Islet of Langerhans (tissue), 1 donor: ENCODE results near the gene RDX.
"Not testable (repeated sequence)": the region's sequence is repeated elsewhere in the genome, so short reads cannot be mapped to it uniquely, and the experiment has no call there.

Source experiments
- FAIRE-seq: peaks from one replicate; lab custom pipeline; 2011; peaks lifted over from hg19 to GRCh38; lab: Jason Lieb, UNC

RDX gene

GRCh38 chr11:110305169-110306018, 9.0 kb upstream of the RDX start:
- no peak for FAIRE-seq

- FAIRE-seq = no peak
These were observed 7.0 kb upstream of the RDX start for GRCh38 chr11:110303414-110303826.

GRCh38 chr11:110301577-110301976, 5.2 kb upstream of the RDX start:
- no peak for FAIRE-seq

- FAIRE-seq = no peak
These were observed 4.6 kb upstream of the RDX start for GRCh38 chr11:110301032-110301431.

- no peak for FAIRE-seq
These were observed 2.8 kb upstream of the RDX start for GRCh38 chr11:110299006-110299785.

- FAIRE-seq = no peak
These were observed 1.9 kb upstream of the RDX start for GRCh38 chr11:110298301-110298765.

- no peak for FAIRE-seq
These were observed 1.4 kb upstream of the RDX start for GRCh38 chr11:110297726-110298300.

- FAIRE-seq = no peak
These were observed 787 bp upstream of the RDX start for GRCh38 chr11:110297076-110297725.

- FAIRE-seq = peak; percentile 38
These were observed 736 bp downstream of the RDX start for GRCh38 chr11:110295531-110296225.

GRCh38 chr11:110295086-110295485, 1.3 kb downstream of the RDX start:
- FAIRE-seq = peak; percentile 5

- no peak for FAIRE-seq
These were observed 1.9 kb downstream of the RDX start for GRCh38 chr11:110294509-110294908.

- FAIRE-seq = no peak
These were observed 3.0 kb downstream of the RDX start for GRCh38 chr11:110293389-110293788.

GRCh38 chr11:110292146-110292545, 4.3 kb downstream of the RDX start:
- FAIRE-seq = not testable (repeated sequence)

- FAIRE-seq = no peak
These were observed 5.7 kb downstream of the RDX start for GRCh38 chr11:110290591-110291334.

GRCh38 chr11:110289472-110289871, 6.9 kb downstream of the RDX start:
- no peak for FAIRE-seq

- FAIRE-seq = no peak
These were observed 8.9 kb downstream of the RDX start for GRCh38 chr11:110287537-110287936.

- no peak for FAIRE-seq
These were observed 9.9 kb downstream of the RDX start for GRCh38 chr11:110286298-110287040.

GRCh38 chr11:110283862-110284261, 12.6 kb downstream of the RDX start:
- peak; percentile 17 for FAIRE-seq

GRCh38 chr11:110280595-110280994, 15.8 kb downstream of the RDX start:
- FAIRE-seq = not testable (repeated sequence)

GRCh38 chr11:110279881-110280280, 16.5 kb downstream of the RDX start:
- no peak for FAIRE-seq
